ENCODE measurements around the gene FKBP9.
A peak's percentile ranks its signal among the peaks of the same experiment; 100 is the strongest.
"Not testable (repeated sequence)": the region's sequence is repeated elsewhere in the genome, so short reads cannot be mapped to it uniquely, and the experiment has no call there.

The FKBP9 gene

GRCh38 chr7:32948202-32948601 lies 9.0 kb upstream of the FKBP9 start:
- DNase-seq (ENCODE audit: low spot score), result no peak

- DNase-seq (ENCODE audit: low spot score), result no peak
Observed at GRCh38 chr7:32952876-32953275, 4.4 kb upstream of the FKBP9 start.

GRCh38 chr7:32958046-32959025 lies 1.1 kb downstream of the FKBP9 start:
- DNase-seq (ENCODE audit: low spot score), result peak; percentile 50

GRCh38 chr7:32963880-32964301 lies 6.7 kb downstream of the FKBP9 start:
- not testable (repeated sequence) for DNase-seq (ENCODE audit: low spot score)

GRCh38 chr7:32964461-32965159 lies 7.4 kb downstream of the FKBP9 start:
- not testable (repeated sequence) for DNase-seq (ENCODE audit: low spot score)

- DNase-seq (ENCODE audit: low spot score), result not testable (repeated sequence)
Observed at GRCh38 chr7:32966489-32967267, 9.4 kb downstream of the FKBP9 start.

- DNase-seq (ENCODE audit: low spot score), result not testable (repeated sequence)
Observed at GRCh38 chr7:32967268-32967582, 10.0 kb downstream of the FKBP9 start.

- DNase-seq (ENCODE audit: low spot score), result not testable (repeated sequence)
Observed at GRCh38 chr7:32971967-32972366, 14.7 kb downstream of the FKBP9 start.

GRCh38 chr7:32977159-32977558 lies 19.9 kb downstream of the FKBP9 start:
- DNase-seq (ENCODE audit: low spot score), result not testable (repeated sequence)

- peak; percentile 60 for DNase-seq (ENCODE audit: low spot score)
Observed at GRCh38 chr7:32979246-32979645, 22.0 kb downstream of the FKBP9 start.

- not testable (repeated sequence) for DNase-seq (ENCODE audit: low spot score)
Observed at GRCh38 chr7:32979902-32980301, 22.7 kb downstream of the FKBP9 start.

GRCh38 chr7:32988148-32988547 lies 30.9 kb downstream of the FKBP9 start:
- DNase-seq (ENCODE audit: low spot score), result not testable (repeated sequence)

GRCh38 chr7:32991068-32991585 lies 33.9 kb downstream of the FKBP9 start:
- peak; percentile 22 for DNase-seq (ENCODE audit: low spot score)

- DNase-seq (ENCODE audit: low spot score), result not testable (repeated sequence)
Observed at GRCh38 chr7:32991975-32992700, 34.9 kb downstream of the FKBP9 start.

- not testable (repeated sequence) for DNase-seq (ENCODE audit: low spot score)
Observed at GRCh38 chr7:32992750-32993149, 35.5 kb downstream of the FKBP9 start.

- not testable (repeated sequence) for DNase-seq (ENCODE audit: low spot score)
Observed at GRCh38 chr7:32997956-32998355, 40.7 kb downstream of the FKBP9 start.

GRCh38 chr7:32998361-32999171 lies 41.3 kb downstream of the FKBP9 start:
- DNase-seq (ENCODE audit: low spot score), result peak; percentile 48

- not testable (repeated sequence) for DNase-seq (ENCODE audit: low spot score)
Observed at GRCh38 chr7:32999380-32999779, 42.1 kb downstream of the FKBP9 start.

- DNase-seq (ENCODE audit: low spot score), result not testable (repeated sequence)
Observed at GRCh38 chr7:33003111-33003510, 45.9 kb downstream of the FKBP9 start.

GRCh38 chr7:33004104-33004616 lies 46.9 kb downstream of the FKBP9 start:
- not testable (repeated sequence) for DNase-seq (ENCODE audit: low spot score)
